Stomach (tissue), 9 donors: Measurements from ENCODE around the gene CTNNA1. TPM values are rescaled to one million over a fixed set of nuclear protein-coding genes. Genes with fewer than 3 reads are reported as not detected.

Source experiments
- DNase-seq, 2 donors: peaks; one replicate each; pipeline versions ENCODE4 v3.0.0 to v3.0.0-alpha.2; 2013 to 2019
- H3K27ac ChIP-seq, 5 donors: fragments of 200-600 bp in 4 of 5; sonication (generic) in 4 of 5; one replicate each; pipeline ENCODE4 v1.5.1; 2013 to 2019; ENCODE audit warnings: mild to moderate bottlenecking in 1 of 5, moderate library complexity in 1 of 5
- H3K27me3 ChIP-seq, 3 donors: fragments of 200-600 bp; sonication (generic); one replicate each; pipeline ENCODE4 v1.5.1; 2017 to 2019; ENCODE audit warnings: mixed run types in 1 of 3
- H3K36me3 ChIP-seq, 4 donors: fragments of 200-600 bp; sonication (generic); 1 replicate in 3 of 4; 2 replicates in 1 of 4; pipeline ENCODE4 v1.5.1; 2016 to 2019
- H3K4me1 ChIP-seq, 4 donors: fragments of 200-600 bp; sonication (generic); one replicate each; pipeline ENCODE4 v1.5.1; 2016 to 2019
- H3K4me3 ChIP-seq, 4 donors: fragments of 200-600 bp; sonication (generic) in 3 of 4; one replicate each; pipeline ENCODE4 v1.5.1; 2016 to 2019; ENCODE audit warnings: mild to moderate bottlenecking in 1 of 4
- H3K9me3 ChIP-seq, 4 donors: fragments of 200-600 bp; sonication (generic); one replicate each; pipeline ENCODE4 v1.5.1; 2016 to 2019
- EP300 ChIP-seq: sonication (generic); formaldehyde crosslinking; IDR thresholded peaks from one replicate; pipeline ENCODE4 v1.6.1; 2017; ENCODE audit warnings: antibody characterized with exemption
- POLR2A ChIP-seq, 4 donors: fragments of 450-650 bp; IDR thresholded peaks; one replicate each; pipeline ENCODE4 v1.6.1; 2016; ENCODE audit warnings: antibody characterized with exemption in 4 of 4, control low read depth in 2 of 4, mild to moderate bottlenecking in 1 of 4, moderate library complexity in 1 of 4
- POLR2AphosphoS5 ChIP-seq, 3 donors: sonication (generic); formaldehyde crosslinking; IDR thresholded peaks; one replicate each; pipeline ENCODE4 v1.6.1; 2016; ENCODE audit warnings: antibody characterized with exemption in 3 of 3
- WGBS, 5 donors: extraction: QIAGEN DNeasy Blood & Tissue Kit in 3 of 5; methylation state at CpG; one replicate each; pipeline versions ENCODE4 v1.1.5 to v1.1.7; 2013 to 2018; 5-methylcytosine and 5-hydroxymethylcytosine counted together
- intact Hi-C: fragments of 100-400 bp; cut with DNase I; formaldehyde crosslinking; loops from one replicate; pipeline ENCODE4 v1.15.1; 2023; ENCODE audit warnings: low total_unique reads
- polyA plus RNA-seq, 3 donors: library from polyadenylated mRNA; stranded (reverse); fragments of 200-250 nt; gene quantifications; one replicate each; pipeline ENCODE4 v1.2.3, GENCODE V29; 2013
- total RNA-seq, 5 donors: library from RNA; depleted of rRNA; stranded (reverse); fragments of >200 nt; gene quantifications; one replicate each; pipeline versions ENCODE4 v1.1.0 to v1.2.3, GENCODE V29; 2014 to 2016
- TF ChIP-seq, protein P1 (sequence below), 7 experiments: fragments of 450-650 bp in 4 of 7; fragments of 200-600 bp in 3 of 7; sonication (generic) in 3 of 7; IDR thresholded peaks; one replicate each; pipeline ENCODE4 v1.5.1; 2016 to 2019; ENCODE audit warnings: antibody characterized with exemption in 7 of 7, control low read depth in 2 of 7, mild to moderate bottlenecking in 1 of 7
- donor health status: healthy with polysubstance abuse.
- donor health status: Bipolar disorder and iron deficiency.
- donor health status: healthy.

The CTNNA1 gene
- total and polyA plus RNA-seq, 8 donors: 88.7 to 531 (median 214) TPM

GRCh38 chr5:138930371-138931097, 177.3 kb downstream of the CTNNA1 start:
- TF ChIP-seq POLR2AphosphoS5 (IDR thresholded peaks at IDR 0.05) (no peak), POLR2A (IDR thresholded peaks at IDR 0.05) (no peak), EP300 (no peak)
- TF ChIP-seq, protein P1, sequence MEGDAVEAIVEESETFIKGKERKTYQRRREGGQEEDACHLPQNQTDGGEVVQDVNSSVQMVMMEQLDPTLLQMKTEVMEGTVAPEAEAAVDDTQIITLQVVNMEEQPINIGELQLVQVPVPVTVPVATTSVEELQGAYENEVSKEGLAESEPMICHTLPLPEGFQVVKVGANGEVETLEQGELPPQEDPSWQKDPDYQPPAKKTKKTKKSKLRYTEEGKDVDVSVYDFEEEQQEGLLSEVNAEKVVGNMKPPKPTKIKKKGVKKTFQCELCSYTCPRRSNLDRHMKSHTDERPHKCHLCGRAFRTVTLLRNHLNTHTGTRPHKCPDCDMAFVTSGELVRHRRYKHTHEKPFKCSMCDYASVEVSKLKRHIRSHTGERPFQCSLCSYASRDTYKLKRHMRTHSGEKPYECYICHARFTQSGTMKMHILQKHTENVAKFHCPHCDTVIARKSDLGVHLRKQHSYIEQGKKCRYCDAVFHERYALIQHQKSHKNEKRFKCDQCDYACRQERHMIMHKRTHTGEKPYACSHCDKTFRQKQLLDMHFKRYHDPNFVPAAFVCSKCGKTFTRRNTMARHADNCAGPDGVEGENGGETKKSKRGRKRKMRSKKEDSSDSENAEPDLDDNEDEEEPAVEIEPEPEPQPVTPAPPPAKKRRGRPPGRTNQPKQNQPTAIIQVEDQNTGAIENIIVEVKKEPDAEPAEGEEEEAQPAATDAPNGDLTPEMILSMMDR (IDR thresholded peaks at IDR 0.05): no peak
- intact Hi-C loops: no loop called here
- no peaks in the 10 kb centered on the region for H3K9me3 ChIP-seq
- DNase-seq: peak in 1 of 2 donors; percentile 16
- no peaks in the 10 kb centered on the region for H3K27me3 ChIP-seq
- no peak overlapping the region for H3K4me3 ChIP-seq
- peaks cover 66 to 100% (median 97%) of the 10 kb centered on the region in 4 donors for H3K36me3 ChIP-seq
- no peak overlapping the region for H3K27ac ChIP-seq
- peaks cover 12 to 26% (median 15%) of the 10 kb centered on the region in 4 donors for H3K4me1 ChIP-seq
- WGBS, 5 donors: 85 to 90% (median 88%) methylated on average over 10 of the region's 10 CpGs

DNA sequence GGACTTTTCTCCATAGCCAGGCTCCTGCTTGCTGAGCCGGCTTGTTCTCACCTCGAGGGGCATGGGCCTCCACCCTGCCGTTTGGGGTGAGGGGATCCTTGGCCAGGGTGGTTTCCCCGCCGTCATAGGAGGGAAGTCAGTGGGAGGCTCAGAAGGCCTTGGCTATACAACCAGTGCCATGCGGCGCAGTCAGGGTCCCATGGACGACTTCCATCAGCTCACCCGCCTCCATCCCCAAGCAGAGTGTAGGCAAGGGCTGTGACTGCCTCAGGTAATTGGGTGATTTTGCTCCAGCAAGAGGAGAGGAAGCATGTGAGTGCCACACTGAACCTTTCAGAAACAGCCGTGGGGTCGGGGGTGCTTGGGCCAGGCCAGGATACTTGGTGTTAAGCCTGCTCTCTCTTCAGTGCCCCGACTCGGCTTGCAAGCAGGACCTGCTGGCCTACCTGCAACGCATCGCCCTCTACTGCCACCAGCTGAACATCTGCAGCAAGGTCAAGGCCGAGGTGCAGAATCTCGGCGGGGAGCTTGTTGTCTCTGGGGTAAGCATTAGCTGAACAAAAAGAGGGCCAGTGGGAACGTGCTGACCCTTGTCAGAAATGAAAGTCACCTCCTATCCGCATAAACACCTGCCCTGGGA, 179.1 kb downstream of the CTNNA1 start:
- intact Hi-C loops: no loop called here
- TF ChIP-seq EP300 (no peak), POLR2A (IDR thresholded peaks at IDR 0.05) (no peak), POLR2AphosphoS5 (IDR thresholded peaks at IDR 0.05) (no peak)
- TF ChIP-seq, protein P1 (IDR thresholded peaks at IDR 0.05): no peak
- Histone ChIP-seq H3K9me3 (no peaks in the 10 kb centered on the region), H3K4me3 (no peak overlapping the region), H3K27ac (peak overlapping the region in 1 of 5 donors; percentile 1), H3K4me1 (peaks cover 7 to 14% (median 11%) of the 10 kb centered on the region in 4 donors), H3K36me3 (peaks cover 56 to 94% (median 93%) of the 10 kb centered on the region in 4 donors), H3K27me3 (no peaks in the 10 kb centered on the region)
- peak in 1 of 2 donors; percentile 25 for DNase-seq
- WGBS, 5 donors: 76 to 86% (median 79%) methylated on average over 16 to 20 of the region's 20 CpGs

GRCh38 chr5:138933522-138934290, 180.5 kb downstream of the CTNNA1 start:
- 85 to 90% (median 86%) methylated on average over 14 to 18 of the region's 18 CpGs for WGBS, 5 donors
- intact Hi-C loops: no loop called here
- Histone ChIP-seq H3K4me3 (no peak overlapping the region), H3K4me1 (no peaks in the 10 kb centered on the region), H3K36me3 (peaks cover 53 to 86% (median 81%) of the 10 kb centered on the region in 4 donors), H3K9me3 (no peaks in the 10 kb centered on the region), H3K27me3 (no peaks in the 10 kb centered on the region), H3K27ac (no peak overlapping the region)
- TF ChIP-seq POLR2AphosphoS5 (IDR thresholded peaks at IDR 0.05) (no peak), POLR2A (IDR thresholded peaks at IDR 0.05) (no peak), EP300 (no peak)
- TF ChIP-seq, protein P1 (IDR thresholded peaks at IDR 0.05): no peak
- peak in 1 of 2 donors; percentile 14 for DNase-seq

- H3K36me3 ChIP-seq: peaks cover 49 to 79% (median 68%) of the 10 kb centered on the region in 4 donors
- WGBS, 5 donors: 90 to 93% (median 92%) methylated on average over 12 of the region's 12 CpGs
Observed at GRCh38 chr5:138934971-138935370, 181.7 kb downstream of the CTNNA1 start.

More at GRCh38 chr5:138934971-138935370, 181.7 kb downstream of the CTNNA1 start:
- Histone ChIP-seq H3K4me1 (no peaks in the 10 kb centered on the region), H3K27me3 (no peaks in the 10 kb centered on the region), H3K4me3 (no peak overlapping the region), H3K27ac (no peak overlapping the region), H3K9me3 (no peaks in the 10 kb centered on the region)
- TF ChIP-seq, protein P1 (IDR thresholded peaks at IDR 0.05): no peak
- TF ChIP-seq EP300 (no peak), POLR2AphosphoS5 (IDR thresholded peaks at IDR 0.05) (no peak), POLR2A (IDR thresholded peaks at IDR 0.05) (no peak)
- DNase-seq: peak in 1 of 2 donors; percentile 21
- intact Hi-C loops: no loop called here
